NCI-H345 treated with DMSO at 0.1 percent for 48 hours (cell line): Measurements from ENCODE around the gene SNRPA.
"Not testable (repeated sequence)": the region's sequence is repeated elsewhere in the genome, so short reads cannot be mapped to it uniquely, and the experiment has no call there.

Experiments
- DNase-seq: peaks from one replicate; lab custom pipeline; 2025; ENCODE audit not compliant: unreplicated experiment; lab: John Stamatoyannopoulos, UW

Gene SNRPA

GRCh38 chr19:40776364-40776763 lies 25.4 kb downstream of the SNRPA start:
- DNase-seq, result no peak

GRCh38 chr19:40776932-40777644 lies 26.1 kb downstream of the SNRPA start:
- peak; percentile 99 for DNase-seq

GRCh38 chr19:40777645-40777936 lies 26.6 kb downstream of the SNRPA start:
- DNase-seq, result no peak

- peak; percentile 100 for DNase-seq
These were observed 27.1 kb downstream of the SNRPA start, which contains the start of gene RAB4B for GRCh38 chr19:40777937-40778705. Gene RAB4B, plus strand, starts transcription at chr19:40778247. Its CDS starts 129 bp downstream, at chr19:40778376.

GRCh38 chr19:40778706-40779284 lies 27.8 kb downstream of the SNRPA start:
- DNase-seq, result no peak

- no peak for DNase-seq
These were observed 29.6 kb downstream of the SNRPA start for GRCh38 chr19:40780582-40780981.

GRCh38 chr19:40781140-40781539 lies 30.1 kb downstream of the SNRPA start:
- no peak for DNase-seq

GRCh38 chr19:40783711-40784110 lies 32.7 kb downstream of the SNRPA start:
- DNase-seq, result no peak

GRCh38 chr19:40784146-40784545 lies 33.1 kb downstream of the SNRPA start:
- DNase-seq, result not testable (repeated sequence)

- DNase-seq, result no peak
These were observed 34.5 kb downstream of the SNRPA start for GRCh38 chr19:40785526-40785925.

- no peak for DNase-seq
These were observed 35.3 kb downstream of the SNRPA start for GRCh38 chr19:40786060-40787037.

- DNase-seq, result no peak
These were observed 40.3 kb downstream of the SNRPA start for GRCh38 chr19:40791349-40791748.

GRCh38 chr19:40791996-40792395 lies 41.0 kb downstream of the SNRPA start:
- DNase-seq, result no peak

- no peak for DNase-seq
These were observed 46.4 kb downstream of the SNRPA start for GRCh38 chr19:40797166-40797962.

GRCh38 chr19:40797963-40798682 lies 47.1 kb downstream of the SNRPA start:
- peak; percentile 92 for DNase-seq

GRCh38 chr19:40798683-40799557 lies 47.9 kb downstream of the SNRPA start, which contains the start of gene EGLN2:
Gene EGLN2, plus strand, starts transcription at chr19:40799191. Its CDS starts 1,382 bp downstream, at chr19:40800573.
- peak; percentile 100 for DNase-seq

- no peak for DNase-seq
These were observed 48.7 kb downstream of the SNRPA start for GRCh38 chr19:40799558-40800338.
